Spleen (tissue), 7 donors: Measurements from ENCODE around the gene SMAD3.

Source experiments
- CTCF ChIP-seq, 11 experiments: fragments of 200-600 bp in 7 of 11; fragments of 450-650 bp in 4 of 11; sonication (generic) in 4 of 11; IDR thresholded peaks in 8 of 11; conservative IDR thresholded peaks in 3 of 11; 1 replicate in 7 of 11; 2 replicates in 4 of 11; pipeline versions ENCODE4 v1.4.0 to v1.8.0; 2016 to 2021; ENCODE audit warnings: antibody characterized with exemption in 11 of 11, inconsistent platforms in 4 of 11, mild to moderate bottlenecking in 1 of 11
- POLR2A ChIP-seq, 3 donors: fragments of 450-650 bp; IDR thresholded peaks; one replicate each; pipeline ENCODE4 v1.5.1; 2017; ENCODE audit warnings: antibody characterized with exemption in 3 of 3, mild to moderate bottlenecking in 1 of 3
- POLR2AphosphoS5 ChIP-seq, 3 donors: sonication (generic); formaldehyde crosslinking; IDR thresholded peaks; one replicate each; pipeline ENCODE4 v1.5.1; 2017; ENCODE audit warnings: antibody characterized with exemption in 3 of 3
- donor health status: DM: no; HTN: no; CAD: no; lungs with moderate emphysema.
- donor health status: DM: no; HTN: no; CAD: no.
- donor health status: DM: no; HTN: no; CAD: no.

- TF ChIP-seq CTCF (IDR thresholded peaks at IDR 0.05 in 8 of 11, conservative IDR thresholded peaks at IDR 0.05 in 3 of 11) (no peak), POLR2A (IDR thresholded peaks at IDR 0.05) (no peak), POLR2AphosphoS5 (IDR thresholded peaks at IDR 0.05) (no peak)
These were observed 41.7 kb upstream of the SMAD3 start for GRCh38 chr15:67023517-67024313.
